ENCODE measurements around the gene TRIM17. TPM values are rescaled to one million over a fixed set of nuclear protein-coding genes. Genes with fewer than 3 reads are reported as not detected.

The TRIM17 gene
- polyA plus RNA-seq, 1 donor (not counting 4 experiments of a cell fraction or from before 2014, with no cell fraction given): 0.24 TPM

DNA sequence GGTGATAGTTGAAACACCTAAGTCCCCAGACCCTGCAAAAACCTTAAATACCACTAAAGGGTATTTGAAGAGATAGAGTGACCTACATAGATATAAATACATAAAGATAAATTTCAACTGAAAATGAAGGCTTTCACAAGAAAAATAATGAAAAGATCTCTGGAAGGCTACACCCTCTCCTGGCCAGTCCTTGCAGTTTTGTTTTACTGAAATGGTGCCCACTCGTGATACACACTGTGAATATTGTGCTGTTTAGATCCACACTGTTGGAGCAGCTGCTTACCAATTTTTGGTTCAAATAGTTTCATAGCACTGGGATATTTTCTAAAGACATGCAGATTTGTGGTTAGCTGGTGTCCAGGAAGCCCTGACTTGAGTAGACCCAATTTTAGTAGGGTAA is 39.1 kb upstream of the TRIM17 start:
- peaks cover 3% of the 10 kb centered on the region for H3K27me3 ChIP-seq (ENCODE audit: control insufficient read depth, extremely low read depth, insufficient read depth, low read length)
- H3K36me3 ChIP-seq (ENCODE audit: control insufficient read depth in 2 of 2, extremely low read depth in 1 of 2, insufficient read depth in 2 of 2, low read length in 2 of 2): no peaks in the 10 kb centered on the region
- H3K9me3 ChIP-seq (ENCODE audit: control insufficient read depth, low read depth, low read length): no peaks in the 10 kb centered on the region
- H3K27ac ChIP-seq (ENCODE audit: control insufficient read depth, insufficient read depth, low read length): no peak overlapping the region
- no peak overlapping the region for H2AFZ ChIP-seq (ENCODE audit: control insufficient read depth, low read length)
- no peak for DNase-seq (ENCODE audit: low read depth, low spot score)
- peaks cover 10% of the 10 kb centered on the region for H3K4me1 ChIP-seq (ENCODE audit: control insufficient read depth, extremely low read depth, insufficient read depth, low read length)
- peak overlapping the region in 1 of 3 experiments; percentile 10 for H3K4me3 ChIP-seq (ENCODE audit: control insufficient read depth in 2 of 3, extremely low read depth in 1 of 3, insufficient read depth in 2 of 3, low read depth in 1 of 3, low read length in 3 of 3)
- peak overlapping the region; percentile 58 for H3K4me2 ChIP-seq (ENCODE audit: control insufficient read depth, extremely low read depth, insufficient read depth, low read depth, low read length)
- TF ChIP-seq, protein P1, sequence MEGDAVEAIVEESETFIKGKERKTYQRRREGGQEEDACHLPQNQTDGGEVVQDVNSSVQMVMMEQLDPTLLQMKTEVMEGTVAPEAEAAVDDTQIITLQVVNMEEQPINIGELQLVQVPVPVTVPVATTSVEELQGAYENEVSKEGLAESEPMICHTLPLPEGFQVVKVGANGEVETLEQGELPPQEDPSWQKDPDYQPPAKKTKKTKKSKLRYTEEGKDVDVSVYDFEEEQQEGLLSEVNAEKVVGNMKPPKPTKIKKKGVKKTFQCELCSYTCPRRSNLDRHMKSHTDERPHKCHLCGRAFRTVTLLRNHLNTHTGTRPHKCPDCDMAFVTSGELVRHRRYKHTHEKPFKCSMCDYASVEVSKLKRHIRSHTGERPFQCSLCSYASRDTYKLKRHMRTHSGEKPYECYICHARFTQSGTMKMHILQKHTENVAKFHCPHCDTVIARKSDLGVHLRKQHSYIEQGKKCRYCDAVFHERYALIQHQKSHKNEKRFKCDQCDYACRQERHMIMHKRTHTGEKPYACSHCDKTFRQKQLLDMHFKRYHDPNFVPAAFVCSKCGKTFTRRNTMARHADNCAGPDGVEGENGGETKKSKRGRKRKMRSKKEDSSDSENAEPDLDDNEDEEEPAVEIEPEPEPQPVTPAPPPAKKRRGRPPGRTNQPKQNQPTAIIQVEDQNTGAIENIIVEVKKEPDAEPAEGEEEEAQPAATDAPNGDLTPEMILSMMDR (optimal IDR thresholded peaks at IDR 0.05 in 1 of 3, IDR thresholded peaks at IDR 0.05 in 1 of 3, conservative IDR thresholded peaks at IDR 0.05 in 1 of 3; ENCODE audit: extremely low read depth in 1 of 3, insufficient read depth in 2 of 3, low read length in 3 of 3): peak in 2 of 3 experiments; percentile 23 to 27
- no peak for TF ChIP-seq EZH2 (IDR thresholded peaks at IDR 0.05; ENCODE audit: low read length)
- H3K79me2 ChIP-seq (ENCODE audit: control insufficient read depth, insufficient read depth, low read length): no peaks in the 10 kb centered on the region
- peaks cover 2% of the 10 kb centered on the region for H3K9me1 ChIP-seq (ENCODE audit: control insufficient read depth, extremely low read depth, insufficient read depth, low read length)
- no peak for FAIRE-seq
- dilution Hi-C loops (cut with MboI; ENCODE audit: extremely low pct_ligation_motif_present, low sequenced_read_pairs): no loop called here
- H3K9ac ChIP-seq (ENCODE audit: control insufficient read depth, extremely low read depth, insufficient read depth, low read length): no peak overlapping the region
- no peaks in the 10 kb centered on the region for H4K20me1 ChIP-seq (ENCODE audit: control insufficient read depth, extremely low read depth, insufficient read depth, low read length)

DNA sequence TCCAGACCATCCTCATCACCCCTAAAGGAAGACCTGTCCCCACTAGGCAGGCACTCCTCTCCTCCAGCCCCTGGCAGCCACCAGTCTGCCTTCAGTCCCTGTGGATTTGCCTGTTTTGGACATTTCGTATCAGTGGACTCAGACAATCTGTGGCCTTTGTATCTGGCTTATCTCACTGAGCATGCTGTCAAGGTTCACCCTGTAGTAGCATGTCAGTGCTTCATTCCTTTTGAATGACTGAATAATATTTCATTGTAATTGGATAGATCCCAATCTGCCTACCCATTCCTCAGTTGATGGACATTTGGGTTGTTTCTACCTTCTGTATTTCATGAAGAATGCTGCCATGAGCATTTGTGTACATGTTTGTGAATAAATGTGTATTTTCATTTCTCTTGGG is 37.6 kb upstream of the TRIM17 start:
- Histone ChIP-seq H2AFZ (ENCODE audit: control insufficient read depth, low read length) (no peak overlapping the region), H3K9ac (ENCODE audit: control insufficient read depth, extremely low read depth, insufficient read depth, low read length) (no peak overlapping the region), H3K27me3 (ENCODE audit: control insufficient read depth, extremely low read depth, insufficient read depth, low read length) (no peaks in the 10 kb centered on the region), H4K20me1 (ENCODE audit: control insufficient read depth, extremely low read depth, insufficient read depth, low read length) (no peaks in the 10 kb centered on the region), H3K36me3 (ENCODE audit: control insufficient read depth in 2 of 2, extremely low read depth in 1 of 2, insufficient read depth in 2 of 2, low read length in 2 of 2) (no peaks in the 10 kb centered on the region), H3K4me3 (ENCODE audit: control insufficient read depth in 2 of 3, extremely low read depth in 1 of 3, insufficient read depth in 2 of 3, low read depth in 1 of 3, low read length in 3 of 3) (no peak overlapping the region), H3K4me2 (ENCODE audit: control insufficient read depth, extremely low read depth, insufficient read depth, low read depth, low read length) (no peak overlapping the region), H3K9me1 (ENCODE audit: control insufficient read depth, extremely low read depth, insufficient read depth, low read length) (peaks cover 2% of the 10 kb centered on the region), H3K4me1 (ENCODE audit: control insufficient read depth, extremely low read depth, insufficient read depth, low read length) (peaks cover 6% of the 10 kb centered on the region), H3K27ac (ENCODE audit: control insufficient read depth, insufficient read depth, low read length) (no peak overlapping the region), H3K79me2 (ENCODE audit: control insufficient read depth, insufficient read depth, low read length) (no peaks in the 10 kb centered on the region), H3K9me3 (ENCODE audit: control insufficient read depth, low read depth, low read length) (no peaks in the 10 kb centered on the region)
- DNase-seq (ENCODE audit: low read depth, low spot score) (no peak), FAIRE-seq (no peak)
- TF ChIP-seq, protein P1 (optimal IDR thresholded peaks at IDR 0.05 in 1 of 3, IDR thresholded peaks at IDR 0.05 in 1 of 3, conservative IDR thresholded peaks at IDR 0.05 in 1 of 3; ENCODE audit: extremely low read depth in 1 of 3, insufficient read depth in 2 of 3, low read length in 3 of 3): no peak
- no peak for TF ChIP-seq EZH2 (IDR thresholded peaks at IDR 0.05; ENCODE audit: low read length)
- dilution Hi-C loops (cut with MboI; ENCODE audit: extremely low pct_ligation_motif_present, low sequenced_read_pairs): no loop called here
